T-helper 22 cell (primary cell): ENCODE results near the gene AKTIP.
A peak's percentile ranks its signal among the peaks of the same experiment; 100 is the strongest.
"Not testable (repeated sequence)": the region's sequence is repeated elsewhere in the genome, so short reads cannot be mapped to it uniquely, and the experiment has no call there.

Experiments
- DNase-seq: peaks from one replicate; pipeline ENCODE4 v3.0.0-alpha.2; 2020; ENCODE audit warnings: low read depth

AKTIP gene

GRCh38 chr16:53502331-53503269 is at the start of gene AKTIP:
Gene AKTIP, minus strand, starts transcription at chr16:53503209. Its CDS starts 2,950 bp downstream, at chr16:53500259.
- DNase-seq = no peak

GRCh38 chr16:53549970-53550690 is 47.1 kb upstream of the AKTIP start:
- peak; percentile 15 for DNase-seq

DNA sequence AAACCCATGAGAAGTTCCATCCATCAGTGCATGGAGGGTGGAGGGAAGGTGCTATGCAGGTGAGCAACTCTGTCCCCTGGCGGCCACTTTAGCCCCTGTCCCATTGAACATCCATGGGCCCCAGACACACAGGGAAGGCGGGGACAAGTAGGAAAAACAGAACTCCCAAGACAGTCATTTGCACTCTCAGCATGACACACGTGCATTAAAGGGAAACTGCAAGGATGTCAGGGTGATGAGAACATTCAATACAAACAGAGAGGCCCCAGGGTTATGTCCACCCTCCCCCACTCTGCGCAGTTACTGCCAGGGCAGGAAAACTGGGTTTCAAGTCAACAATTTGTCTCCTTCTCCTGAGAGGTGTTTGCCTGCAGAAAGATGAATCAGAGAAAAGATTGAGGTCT is 44.0 kb upstream of the AKTIP start:
- DNase-seq = no peak

DNA sequence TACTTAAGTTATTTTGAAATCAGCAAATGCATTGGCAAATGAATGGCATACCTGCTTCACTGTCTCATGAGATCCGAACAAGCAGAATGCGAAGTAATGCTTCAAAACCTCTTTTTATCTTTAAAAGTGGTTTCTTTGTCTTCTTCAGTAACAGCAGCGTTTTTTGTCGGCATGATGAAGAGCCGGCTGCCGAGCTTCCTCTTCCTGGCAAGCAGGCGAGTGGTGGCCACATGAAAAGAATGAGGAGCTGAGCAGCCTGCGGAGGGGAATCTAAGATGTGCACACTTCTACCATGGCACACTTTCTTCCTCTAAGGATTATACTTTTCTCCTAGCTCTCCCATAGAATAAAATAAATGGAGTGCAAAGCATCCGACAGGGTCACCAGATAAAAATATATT is 42.4 kb upstream of the AKTIP start:
- DNase-seq = peak; percentile 35

DNA sequence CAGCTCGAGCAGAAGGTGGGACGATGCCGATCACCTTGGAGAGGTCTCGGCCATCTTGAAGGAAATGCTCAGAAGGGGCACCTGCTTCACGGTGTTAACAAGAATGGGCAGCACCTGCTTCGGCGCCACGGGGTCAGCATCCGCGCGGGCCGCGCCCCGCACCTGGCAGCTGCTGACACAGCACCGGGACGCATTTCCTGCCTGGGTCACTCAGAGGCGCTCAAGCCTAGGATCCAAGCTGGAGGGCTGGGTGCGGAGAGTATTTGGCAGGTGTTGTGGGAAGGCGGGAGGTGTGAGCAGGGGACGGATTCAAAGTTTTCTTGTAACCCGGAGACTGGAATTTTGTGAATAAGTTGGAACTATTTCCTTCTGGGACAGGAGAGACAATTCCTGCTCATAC is 39.3 kb upstream of the AKTIP start:
- no peak for DNase-seq

- DNase-seq = no peak
These were observed 38.3 kb upstream of the AKTIP start for GRCh38 chr16:53541326-53541725.

DNA sequence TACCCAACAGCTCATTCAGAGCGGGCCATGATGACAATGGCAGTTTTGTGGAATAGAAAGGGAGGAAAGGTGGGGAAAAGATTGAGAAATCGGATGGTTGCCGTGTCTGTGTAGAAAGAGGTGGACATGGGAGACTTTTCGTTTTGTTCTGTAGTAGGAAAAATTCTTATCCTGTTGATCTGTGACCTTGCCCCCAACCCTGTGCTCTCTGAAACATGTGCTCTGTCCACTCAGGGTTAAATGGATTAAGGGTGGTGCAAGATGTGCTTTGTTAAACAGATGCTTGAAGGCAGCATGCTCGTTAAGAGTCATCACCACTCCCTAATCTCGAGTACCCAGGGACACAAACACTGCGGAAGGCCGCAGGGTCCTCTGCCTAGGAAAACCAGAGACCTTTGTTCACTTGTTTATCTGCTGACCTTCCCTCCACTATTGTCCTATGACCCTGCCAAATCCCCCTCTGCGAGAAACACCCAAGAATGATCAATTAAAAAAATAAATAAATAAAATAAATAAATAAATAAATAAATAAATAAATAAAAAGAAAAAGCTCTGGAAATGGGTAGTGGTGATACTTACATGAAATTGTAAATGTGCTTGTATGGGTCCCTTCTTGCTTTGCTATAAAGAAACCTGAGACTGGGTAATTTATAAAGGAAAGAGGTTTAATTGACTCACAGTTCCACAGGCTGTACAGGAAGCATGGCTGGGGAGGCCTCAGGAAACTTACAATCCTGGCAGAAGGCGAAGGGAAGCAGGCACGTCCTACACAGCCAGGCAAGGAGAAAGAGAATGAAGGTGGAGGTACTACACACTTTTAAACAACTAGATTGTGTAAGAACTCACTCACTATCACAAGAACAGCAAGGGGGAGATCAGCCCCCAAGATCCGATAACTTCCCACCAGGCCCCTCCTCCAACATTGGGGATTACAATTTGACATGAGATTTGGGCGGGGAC is 37.0 kb upstream of the AKTIP start:
- DNase-seq = not testable (repeated sequence)

- DNase-seq = not testable (repeated sequence)
These were observed 36.3 kb upstream of the AKTIP start for GRCh38 chr16:53539346-53539745.

GRCh38 chr16:53537626-53538025 is 34.6 kb upstream of the AKTIP start:
- no peak for DNase-seq

- no peak for DNase-seq
These were observed 31.2 kb upstream of the AKTIP start for GRCh38 chr16:53534206-53534605.

DNA sequence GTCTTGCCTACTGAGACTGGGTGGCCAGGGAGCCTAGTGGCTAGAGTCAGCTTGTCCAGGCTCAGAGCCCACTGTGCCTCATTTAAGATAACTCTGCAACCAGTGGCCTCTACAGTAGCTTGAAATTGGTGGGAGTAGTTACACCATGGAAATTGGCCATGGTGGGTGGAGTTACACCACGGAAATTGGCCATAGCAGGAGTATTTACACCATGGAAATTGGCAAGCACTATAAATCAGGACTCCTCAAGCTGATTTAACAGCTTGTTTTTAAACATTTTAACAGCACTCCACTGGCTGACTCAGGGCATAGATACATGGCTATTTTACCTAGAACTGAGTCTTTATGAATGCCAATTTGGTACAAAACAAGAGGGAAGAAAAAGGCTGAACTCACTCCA is 27.7 kb upstream of the AKTIP start:
- no peak for DNase-seq

DNA sequence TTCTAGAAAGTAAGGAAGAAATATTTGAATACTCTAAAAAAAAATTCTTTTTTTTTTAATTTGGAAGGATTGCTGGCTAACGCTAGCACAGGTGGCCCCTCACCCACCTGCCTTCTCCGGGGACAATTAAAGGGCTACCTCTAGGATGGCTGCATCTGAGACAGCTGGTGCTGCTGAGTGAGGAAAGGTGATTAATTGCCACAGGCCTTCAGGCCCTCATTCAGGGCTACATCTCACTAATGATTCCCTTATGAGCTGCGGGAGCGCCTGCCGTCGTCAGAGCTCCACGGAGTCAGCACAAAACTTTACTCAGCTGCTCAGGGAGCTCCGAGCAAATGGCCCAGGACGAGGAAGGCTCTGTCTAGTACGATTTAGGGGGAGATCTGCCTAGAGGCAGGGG is 27.0 kb upstream of the AKTIP start:
- no peak for DNase-seq

GRCh38 chr16:53529513-53529912 is 26.5 kb upstream of the AKTIP start:
- no peak for DNase-seq

GRCh38 chr16:53528797-53529196 is 25.8 kb upstream of the AKTIP start:
- DNase-seq = no peak

DNA sequence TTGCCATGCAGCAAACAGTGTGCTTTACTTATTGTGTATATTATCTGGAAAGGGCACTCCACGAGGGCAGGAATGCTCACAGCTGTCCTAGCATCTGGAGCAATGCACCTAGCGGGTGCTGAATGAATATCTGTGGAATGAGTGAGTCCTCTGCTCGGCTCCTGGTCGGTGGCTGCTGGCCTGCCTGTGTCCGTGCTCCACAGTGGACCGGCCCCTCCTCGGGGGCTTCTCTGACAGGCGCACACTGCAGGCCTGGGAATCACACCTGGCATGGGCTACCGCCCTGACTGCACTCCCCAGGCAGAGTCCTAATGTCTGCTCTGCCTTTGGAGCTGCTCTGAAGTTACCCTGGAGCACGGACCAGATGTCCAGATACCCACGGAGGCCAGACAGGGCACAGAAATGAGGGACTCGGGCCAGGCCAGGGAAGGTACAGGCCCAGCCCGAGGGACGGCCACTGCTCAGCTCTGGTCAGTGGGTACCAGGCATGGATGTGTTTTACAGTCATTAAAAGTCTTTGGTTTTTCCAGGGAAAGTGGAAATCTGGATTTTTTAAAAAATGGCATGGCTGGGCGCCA is 21.1 kb upstream of the AKTIP start:
- DNase-seq = no peak

DNA sequence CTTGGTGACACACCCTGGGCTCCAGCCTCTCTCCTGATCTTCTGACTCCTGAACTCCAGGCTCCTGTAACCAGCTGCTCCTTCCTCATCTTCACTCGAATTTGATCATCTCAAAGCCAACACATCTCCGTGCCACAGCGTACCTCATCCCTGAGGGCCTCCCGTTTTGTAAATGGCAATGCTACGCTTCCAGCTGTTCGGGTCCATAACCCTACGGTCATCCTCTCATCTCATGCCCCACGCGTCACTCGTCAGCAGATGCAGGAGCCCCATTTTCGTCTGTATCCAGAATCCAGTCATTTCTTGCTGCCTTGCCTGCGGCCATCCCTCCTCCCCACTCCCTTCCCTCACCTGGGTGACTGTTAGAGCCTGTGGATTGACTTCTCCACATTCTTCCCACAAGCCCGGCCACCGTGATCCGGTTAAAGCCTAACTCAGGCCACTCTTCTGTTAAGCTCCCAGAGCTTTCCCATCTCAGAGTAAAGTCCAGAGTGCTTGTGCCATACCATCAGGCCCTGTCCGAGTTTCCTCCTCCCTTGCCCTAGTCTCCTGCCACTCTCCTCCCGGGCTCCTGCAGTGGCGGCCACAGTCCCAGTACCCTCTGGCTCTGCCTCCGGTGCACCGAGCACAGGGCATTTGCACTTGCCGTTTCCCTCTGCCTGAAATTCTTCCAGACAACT is 20.3 kb upstream of the AKTIP start:
- DNase-seq = no peak

- DNase-seq = no peak
These were observed 16.5 kb upstream of the AKTIP start for GRCh38 chr16:53519417-53520091.

GRCh38 chr16:53518550-53519416 is 15.8 kb upstream of the AKTIP start:
- DNase-seq = peak; percentile 71

DNA sequence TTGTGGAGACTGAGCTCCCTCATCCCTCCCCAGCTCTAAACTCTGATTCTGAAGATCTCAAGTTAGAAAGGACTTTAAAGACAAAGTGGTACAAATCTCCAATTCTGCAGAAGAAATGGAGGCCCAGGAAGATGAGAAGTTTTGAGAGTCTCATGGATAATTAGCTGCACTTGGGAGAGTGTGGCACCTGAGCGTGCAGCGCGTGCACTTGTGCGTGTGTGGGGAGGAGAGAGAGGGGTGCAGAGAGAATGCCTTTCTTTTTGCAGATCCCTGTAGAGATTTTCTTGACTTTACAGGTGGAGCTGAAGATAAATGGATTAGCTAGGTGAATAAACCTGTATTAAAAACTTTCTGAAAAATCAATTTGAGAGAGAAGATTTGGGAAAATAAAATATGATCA is 14.8 kb upstream of the AKTIP start:
- DNase-seq = no peak

DNA sequence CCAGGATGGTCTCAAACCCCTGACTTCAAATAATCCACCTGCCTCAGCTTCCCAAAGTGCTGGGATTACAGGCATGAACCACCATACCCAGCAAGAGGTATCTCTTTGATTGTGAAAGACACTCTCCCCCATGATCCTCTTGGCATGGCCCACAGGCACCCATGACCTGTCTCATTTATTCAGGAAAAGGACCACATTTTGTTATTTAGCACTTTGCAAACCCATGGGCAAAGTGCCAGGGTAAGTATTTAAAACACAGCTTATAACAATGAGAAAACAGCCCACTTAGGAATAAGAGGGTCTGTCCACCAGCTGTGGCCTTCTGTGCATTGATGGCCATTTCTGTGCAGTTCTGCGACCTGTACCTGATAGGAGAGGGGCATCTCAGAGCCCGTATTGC is 12.8 kb upstream of the AKTIP start:
- no peak for DNase-seq
